ENCODE data around the gene SH2D3A. TPM values are rescaled to one million over a fixed set of nuclear protein-coding genes. Genes with fewer than 3 reads are reported as not detected.
A peak's percentile ranks its signal among the peaks of the same experiment; 100 is the strongest.

The SH2D3A gene
- total and polyA plus RNA-seq, 5 donors from 2014 or later, result 19.5 to 46.2 (median 23.6) TPM

- Mint-ChIP-seq H3K9me3 (peaks cover 0 to 2% (median 0%) of the 10 kb centered on the region in 7 donors), H3K4me1 (peaks cover 0 to 15% (median 4%) of the 10 kb centered on the region in 4 donors), H3K36me3 (no peaks in the 10 kb centered on the region), H3K4me3 (no peak overlapping the region), H3K27ac (peak overlapping the region in 1 of 3 donors; percentile 32), H3K27me3 (peaks cover 11% of the 10 kb centered on the region)
- Histone ChIP-seq H3K4me3 (ENCODE audit: low read depth, low read length) (no peak overlapping the region), H3K9me3 (ENCODE audit: control insufficient read depth in 2 of 2, low read length in 2 of 2) (no peaks in the 10 kb centered on the region), H3K4me1 (ENCODE audit: control insufficient read depth, insufficient read depth, low read length, poor library complexity, severe bottlenecking) (no peaks in the 10 kb centered on the region), H3K27me3 (ENCODE audit: control insufficient read depth, insufficient read depth, low read length) (no peaks in the 10 kb centered on the region), H3K27ac (ENCODE audit: insufficient read depth, low read length, poor library complexity, severe bottlenecking) (no peak overlapping the region), H3K36me3 (ENCODE audit: control insufficient read depth, insufficient read depth, low read length) (no peaks in the 10 kb centered on the region)
- no peak for ATAC-seq (ENCODE audit: low read depth in 2 of 2)
- no peak for DNase-seq
These were observed 46.1 kb downstream of the SH2D3A start for GRCh38 chr19:6721138-6721474.

GRCh38 chr19:6720369-6721137 is 46.7 kb downstream of the SH2D3A start, which contains the start of gene C3:
TSS of gene C3 (minus strand) at chr19:6720650. CDS start at chr19:6720589, 61 bp downstream.
- no peaks in the 10 kb centered on the region for H3K9me3 ChIP-seq (ENCODE audit: control insufficient read depth in 2 of 2, low read length in 2 of 2)
- H3K4me3 Mint-ChIP-seq, result no peak within 1 kb of the TSS
- H3K4me1 Mint-ChIP-seq, result peaks cover 0 to 13% (median 4%) of the 10 kb centered on the region in 4 donors
- H3K4me3 ChIP-seq (ENCODE audit: low read depth, low read length), result no peak within 1 kb of the TSS
- H3K9me3 Mint-ChIP-seq, result peaks cover 0 to 2% (median 0%) of the 10 kb centered on the region in 7 donors
- H3K36me3 Mint-ChIP-seq, result no peaks in the 10 kb centered on the region
- H3K27me3 Mint-ChIP-seq, result peaks cover 11% of the 10 kb centered on the region
- DNase-seq, result no peak
- no peak within 1 kb of the TSS for H3K27ac ChIP-seq (ENCODE audit: insufficient read depth, low read length, poor library complexity, severe bottlenecking)
- H3K36me3 ChIP-seq (ENCODE audit: control insufficient read depth, insufficient read depth, low read length), result no peaks in the 10 kb centered on the region
- peak within 1 kb of the TSS; percentile 32 to 59 (median 39) for H3K27ac Mint-ChIP-seq
- no peaks in the 10 kb centered on the region for H3K27me3 ChIP-seq (ENCODE audit: control insufficient read depth, insufficient read depth, low read length)
- ATAC-seq (ENCODE audit: low read depth in 2 of 2), result no peak
- H3K4me1 ChIP-seq (ENCODE audit: control insufficient read depth, insufficient read depth, low read length, poor library complexity, severe bottlenecking), result no peaks in the 10 kb centered on the region

- Mint-ChIP-seq H3K27ac (peak overlapping the region in 2 of 3 donors; percentile 39 to 59), H3K36me3 (no peaks in the 10 kb centered on the region), H3K9me3 (peaks cover 0 to 2% (median 0%) of the 10 kb centered on the region in 7 donors), H3K27me3 (peaks cover 11% of the 10 kb centered on the region), H3K4me1 (peaks cover 0 to 11% (median 4%) of the 10 kb centered on the region in 4 donors), H3K4me3 (no peak overlapping the region)
- no peak overlapping the region for H3K4me3 ChIP-seq (ENCODE audit: low read depth, low read length)
- H3K36me3 ChIP-seq (ENCODE audit: control insufficient read depth, insufficient read depth, low read length), result no peaks in the 10 kb centered on the region
- DNase-seq (no peak), ATAC-seq (ENCODE audit: low read depth in 2 of 2) (no peak)
- no peak overlapping the region for H3K27ac ChIP-seq (ENCODE audit: insufficient read depth, low read length, poor library complexity, severe bottlenecking)
- no peaks in the 10 kb centered on the region for H3K9me3 ChIP-seq (ENCODE audit: control insufficient read depth in 2 of 2, low read length in 2 of 2)
- H3K4me1 ChIP-seq (ENCODE audit: control insufficient read depth, insufficient read depth, low read length, poor library complexity, severe bottlenecking), result no peaks in the 10 kb centered on the region
- H3K27me3 ChIP-seq (ENCODE audit: control insufficient read depth, insufficient read depth, low read length), result no peaks in the 10 kb centered on the region
These were observed 47.3 kb downstream of the SH2D3A start for GRCh38 chr19:6719992-6720368.

GRCh38 chr19:6719540-6719861 is 47.7 kb downstream of the SH2D3A start:
- Mint-ChIP-seq H3K4me1 (peaks cover 0 to 8% (median 3%) of the 10 kb centered on the region in 4 donors), H3K27me3 (peaks cover 11% of the 10 kb centered on the region), H3K4me3 (no peak overlapping the region), H3K9me3 (peaks cover 0 to 2% (median 0%) of the 10 kb centered on the region in 7 donors), H3K27ac (no peak overlapping the region), H3K36me3 (no peaks in the 10 kb centered on the region)
- DNase-seq (no peak), ATAC-seq (ENCODE audit: low read depth in 2 of 2) (no peak)
- Histone ChIP-seq H3K27ac (ENCODE audit: insufficient read depth, low read length, poor library complexity, severe bottlenecking) (no peak overlapping the region), H3K4me1 (ENCODE audit: control insufficient read depth, insufficient read depth, low read length, poor library complexity, severe bottlenecking) (no peaks in the 10 kb centered on the region), H3K27me3 (ENCODE audit: control insufficient read depth, insufficient read depth, low read length) (no peaks in the 10 kb centered on the region), H3K9me3 (ENCODE audit: control insufficient read depth in 2 of 2, low read length in 2 of 2) (no peaks in the 10 kb centered on the region), H3K4me3 (ENCODE audit: low read depth, low read length) (no peak overlapping the region), H3K36me3 (ENCODE audit: control insufficient read depth, insufficient read depth, low read length) (no peaks in the 10 kb centered on the region)

- H3K4me1 ChIP-seq (ENCODE audit: control insufficient read depth, insufficient read depth, low read length, poor library complexity, severe bottlenecking), result no peaks in the 10 kb centered on the region
- H3K36me3 ChIP-seq (ENCODE audit: control insufficient read depth, insufficient read depth, low read length), result no peaks in the 10 kb centered on the region
- H3K27ac ChIP-seq (ENCODE audit: insufficient read depth, low read length, poor library complexity, severe bottlenecking), result no peak overlapping the region
- Mint-ChIP-seq H3K36me3 (no peaks in the 10 kb centered on the region), H3K9me3 (peaks cover 0 to 2% (median 0%) of the 10 kb centered on the region in 7 donors), H3K4me1 (peaks cover 0 to 8% (median 3%) of the 10 kb centered on the region in 4 donors), H3K27me3 (peaks cover 11% of the 10 kb centered on the region), H3K27ac (no peak overlapping the region), H3K4me3 (no peak overlapping the region)
- no peaks in the 10 kb centered on the region for H3K27me3 ChIP-seq (ENCODE audit: control insufficient read depth, insufficient read depth, low read length)
- peak; percentile 11 to 42 for ATAC-seq (ENCODE audit: low read depth in 2 of 2)
- H3K4me3 ChIP-seq (ENCODE audit: low read depth, low read length), result no peak overlapping the region
- peak; percentile 30 for DNase-seq
- H3K9me3 ChIP-seq (ENCODE audit: control insufficient read depth in 2 of 2, low read length in 2 of 2), result no peaks in the 10 kb centered on the region
These were observed 48.3 kb downstream of the SH2D3A start for GRCh38 chr19:6718741-6719539.

GRCh38 chr19:6718111-6718740 is 49.0 kb downstream of the SH2D3A start:
- Mint-ChIP-seq H3K27me3 (peaks cover 11% of the 10 kb centered on the region), H3K4me3 (no peak overlapping the region), H3K27ac (peak overlapping the region in 1 of 3 donors; percentile 73), H3K9me3 (peaks cover 0 to 2% (median 0%) of the 10 kb centered on the region in 7 donors), H3K36me3 (no peaks in the 10 kb centered on the region), H3K4me1 (peaks cover 0 to 6% (median 3%) of the 10 kb centered on the region in 4 donors)
- no peak overlapping the region for H3K4me3 ChIP-seq (ENCODE audit: low read depth, low read length)
- no peak for DNase-seq
- no peaks in the 10 kb centered on the region for H3K27me3 ChIP-seq (ENCODE audit: control insufficient read depth, insufficient read depth, low read length)
- H3K9me3 ChIP-seq (ENCODE audit: control insufficient read depth in 2 of 2, low read length in 2 of 2), result no peaks in the 10 kb centered on the region
- H3K36me3 ChIP-seq (ENCODE audit: control insufficient read depth, insufficient read depth, low read length), result no peaks in the 10 kb centered on the region
- H3K27ac ChIP-seq (ENCODE audit: insufficient read depth, low read length, poor library complexity, severe bottlenecking), result no peak overlapping the region
- H3K4me1 ChIP-seq (ENCODE audit: control insufficient read depth, insufficient read depth, low read length, poor library complexity, severe bottlenecking), result no peaks in the 10 kb centered on the region
- no peak for ATAC-seq (ENCODE audit: low read depth in 2 of 2)

- Mint-ChIP-seq H3K9me3 (peaks cover 0 to 2% (median 0%) of the 10 kb centered on the region in 7 donors), H3K4me3 (peak overlapping the region in 1 of 4 donors; percentile 55), H3K4me1 (peaks cover 0 to 5% (median 2%) of the 10 kb centered on the region in 4 donors), H3K27ac (peak overlapping the region; percentile 73 to 98 (median 77)), H3K27me3 (peaks cover 11% of the 10 kb centered on the region), H3K36me3 (no peaks in the 10 kb centered on the region)
- H3K4me1 ChIP-seq (ENCODE audit: control insufficient read depth, insufficient read depth, low read length, poor library complexity, severe bottlenecking), result no peaks in the 10 kb centered on the region
- no peak overlapping the region for H3K27ac ChIP-seq (ENCODE audit: insufficient read depth, low read length, poor library complexity, severe bottlenecking)
- H3K9me3 ChIP-seq (ENCODE audit: control insufficient read depth in 2 of 2, low read length in 2 of 2), result no peaks in the 10 kb centered on the region
- no peaks in the 10 kb centered on the region for H3K27me3 ChIP-seq (ENCODE audit: control insufficient read depth, insufficient read depth, low read length)
- no peaks in the 10 kb centered on the region for H3K36me3 ChIP-seq (ENCODE audit: control insufficient read depth, insufficient read depth, low read length)
- no peak overlapping the region for H3K4me3 ChIP-seq (ENCODE audit: low read depth, low read length)
- DNase-seq (no peak), ATAC-seq (ENCODE audit: low read depth in 2 of 2) (no peak)
These were observed 49.7 kb downstream of the SH2D3A start for GRCh38 chr19:6717441-6717971.
